CD4-positive, CD25-positive, alpha-beta regulatory T cell (primary cell): ENCODE results near the gene MRPS18A. TPM values are rescaled to one million over a fixed set of nuclear protein-coding genes. Genes with fewer than 3 reads are reported as not detected.

Experiments
- ATAC-seq, 2 donors: fragments of 150-1000 bp; cut with Tn5 transposase; one replicate each; pipeline ENCODE4 v1.10.0; 2021; ENCODE audit warnings: low read depth in 2 of 2, moderate number of reproducible peaks in 2 of 2, moderate library complexity in 1 of 2
- DNase-seq, 3 donors: peaks; one replicate each; pipeline versions ENCODE4 v3.0.0 to v3.0.0-alpha.2; 2012 to 2022; ENCODE audit warnings: mixed read lengths in 1 of 3
- H3K27ac ChIP-seq: one replicate; pipeline ENCODE4 v1.7.0; 2013; ENCODE audit warnings: mild to moderate bottlenecking, low read length; ENCODE audit not compliant: insufficient read depth, poor library complexity, severe bottlenecking
- H3K27me3 ChIP-seq: one replicate; pipeline ENCODE4 v1.7.0; 2013; ENCODE audit warnings: low read length; ENCODE audit not compliant: control insufficient read depth, insufficient read depth
- H3K36me3 ChIP-seq: one replicate; pipeline ENCODE4 v1.7.0; 2013; ENCODE audit warnings: mild to moderate bottlenecking, low read length, moderate library complexity; ENCODE audit not compliant: control insufficient read depth, insufficient read depth
- H3K4me1 ChIP-seq: 2 replicates; pipeline ENCODE4 v1.7.0; 2013; ENCODE audit warnings: mild to moderate bottlenecking, low read length; ENCODE audit not compliant: insufficient read depth, control insufficient read depth, poor library complexity, severe bottlenecking
- H3K4me3 ChIP-seq: one replicate; pipeline ENCODE4 v1.7.0; 2013; ENCODE audit warnings: low read depth, mild to moderate bottlenecking, low read length, moderate library complexity
- H3K9me3 ChIP-seq, 2 experiments: 1 replicate in 1 of 2; 2 replicates in 1 of 2; pipeline ENCODE4 v1.7.0; 2013; ENCODE audit warnings: low read length in 2 of 2, mild to moderate bottlenecking in 1 of 2, moderate library complexity in 1 of 2; ENCODE audit not compliant: control insufficient read depth in 2 of 2
- H3K27ac Mint-ChIP-seq, 3 donors: one replicate each; pipeline ENCODE4 v1.8.0; 2020 to 2022; ENCODE audit warnings: mild to moderate bottlenecking in 3 of 3, mixed read lengths in 3 of 3, moderate library complexity in 2 of 3
- H3K27me3 Mint-ChIP-seq: one replicate; pipeline ENCODE4 v1.8.0; 2022; ENCODE audit warnings: mild to moderate bottlenecking, mixed read lengths
- H3K36me3 Mint-ChIP-seq: one replicate; pipeline ENCODE4 v1.8.0; 2020; ENCODE audit warnings: mixed read lengths
- H3K4me1 Mint-ChIP-seq, 4 donors: one replicate each; pipeline ENCODE4 v1.8.0; 2020 to 2022; ENCODE audit warnings: mixed read lengths in 4 of 4, mild to moderate bottlenecking in 1 of 4
- H3K4me3 Mint-ChIP-seq, 4 donors: one replicate each; pipeline ENCODE4 v1.8.0; 2020 to 2022; ENCODE audit warnings: mild to moderate bottlenecking in 4 of 4, mixed read lengths in 4 of 4, moderate library complexity in 3 of 4
- H3K9me3 Mint-ChIP-seq, 7 donors: one replicate each; pipeline ENCODE4 v1.8.0; 2020 to 2022; ENCODE audit warnings: mixed read lengths in 7 of 7, mild to moderate bottlenecking in 3 of 7, moderate library complexity in 2 of 7
- polyA plus RNA-seq, 4 donors: library from polyadenylated mRNA; unstranded; fragments of 300-500 nt; fragmentation: Illumina TruSeq; gene quantifications; one replicate each; pipeline ENCODE4 v1.2.3, GENCODE V29; 2021
- total RNA-seq: library from RNA; stranded (reverse); gene quantifications from one replicate; pipeline ENCODE4 v1.2.3, GENCODE V29; 2022

MRPS18A gene
- total and polyA plus RNA-seq, 5 donors from 2014 or later, result 24.3 to 73.8 (median 68.6) TPM

- peaks cover 0 to 23% (median 12%) of the 10 kb centered on the region in 4 donors for H3K4me1 Mint-ChIP-seq
- no peak for DNase-seq
- H3K36me3 Mint-ChIP-seq, result no peaks in the 10 kb centered on the region
- H3K36me3 ChIP-seq, result no peaks in the 10 kb centered on the region
- H3K27me3 Mint-ChIP-seq, result peaks cover 12% of the 10 kb centered on the region
- no peak overlapping the region for H3K4me3 ChIP-seq
- ATAC-seq, result no peak
- no peaks in the 10 kb centered on the region for H3K27me3 ChIP-seq
- no peak overlapping the region for H3K27ac Mint-ChIP-seq
- H3K9me3 ChIP-seq, result peaks cover 7 to 12% of the 10 kb centered on the region in 2 experiments
- H3K9me3 Mint-ChIP-seq, result peaks cover 0 to 12% (median 3%) of the 10 kb centered on the region in 7 donors
- no peak overlapping the region for H3K27ac ChIP-seq
- peaks cover 22% of the 10 kb centered on the region for H3K4me1 ChIP-seq
- H3K4me3 Mint-ChIP-seq, result no peak overlapping the region
Observed at GRCh38 chr6:43729537-43729936, 41.9 kb upstream of the MRPS18A start.

GRCh38 chr6:43728586-43728985 is 41.0 kb upstream of the MRPS18A start:
- no peak overlapping the region for H3K27ac ChIP-seq
- Mint-ChIP-seq H3K4me1 (peaks cover 0 to 27% (median 12%) of the 10 kb centered on the region in 4 donors), H3K4me3 (no peak overlapping the region), H3K36me3 (no peaks in the 10 kb centered on the region), H3K9me3 (peaks cover 0 to 12% (median 3%) of the 10 kb centered on the region in 7 donors), H3K27me3 (peaks cover 12% of the 10 kb centered on the region), H3K27ac (no peak overlapping the region)
- DNase-seq (no peak), ATAC-seq (no peak)
- no peaks in the 10 kb centered on the region for H3K36me3 ChIP-seq
- H3K27me3 ChIP-seq, result no peaks in the 10 kb centered on the region
- H3K4me1 ChIP-seq, result peaks cover 17% of the 10 kb centered on the region
- no peak overlapping the region for H3K4me3 ChIP-seq
- H3K9me3 ChIP-seq, result peaks cover 7 to 12% of the 10 kb centered on the region in 2 experiments

DNA sequence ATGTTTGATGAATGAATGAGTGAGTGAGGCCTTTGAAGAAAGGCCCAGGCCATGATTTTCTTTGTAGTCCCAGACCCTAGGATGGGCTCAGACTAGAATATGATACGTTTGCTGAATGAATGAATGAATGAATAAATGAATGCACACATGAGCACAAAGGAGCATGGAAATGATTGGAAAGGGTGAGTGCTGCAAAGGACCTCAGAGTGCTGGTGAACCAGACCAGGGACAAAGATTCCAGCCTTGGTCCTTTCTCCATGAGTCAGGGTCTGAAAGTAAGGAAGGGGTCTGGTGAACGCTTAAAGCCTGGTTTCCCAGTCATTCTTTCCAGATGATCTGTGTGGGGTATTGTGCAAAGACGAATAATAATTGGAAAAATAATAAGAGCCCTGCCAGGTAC is 40.0 kb upstream of the MRPS18A start:
- no peaks in the 10 kb centered on the region for H3K36me3 Mint-ChIP-seq
- Histone ChIP-seq H3K4me3 (no peak overlapping the region), H3K36me3 (no peaks in the 10 kb centered on the region), H3K9me3 (peaks cover 7 to 12% of the 10 kb centered on the region in 2 experiments), H3K27me3 (no peaks in the 10 kb centered on the region), H3K4me1 (peaks cover 17% of the 10 kb centered on the region), H3K27ac (no peak overlapping the region)
- ATAC-seq, result no peak
- no peak overlapping the region for H3K27ac Mint-ChIP-seq
- no peak overlapping the region for H3K4me3 Mint-ChIP-seq
- peaks cover 0 to 28% (median 10%) of the 10 kb centered on the region in 4 donors for H3K4me1 Mint-ChIP-seq
- H3K27me3 Mint-ChIP-seq, result peaks cover 12% of the 10 kb centered on the region
- DNase-seq, result no peak
- peaks cover 0 to 12% (median 3%) of the 10 kb centered on the region in 7 donors for H3K9me3 Mint-ChIP-seq

GRCh38 chr6:43725643-43726580 is 38.3 kb upstream of the MRPS18A start:
- Mint-ChIP-seq H3K9me3 (peaks cover 0 to 9% (median 2%) of the 10 kb centered on the region in 7 donors), H3K27me3 (peaks cover 8% of the 10 kb centered on the region), H3K27ac (peak overlapping the region in 2 of 3 donors; percentile 20 to 59), H3K4me3 (peak overlapping the region in 1 of 4 donors; percentile 21), H3K4me1 (peaks cover 0 to 28% (median 10%) of the 10 kb centered on the region in 4 donors), H3K36me3 (no peaks in the 10 kb centered on the region)
- Histone ChIP-seq H3K27me3 (no peaks in the 10 kb centered on the region), H3K4me3 (no peak overlapping the region), H3K9me3 (peaks cover 3 to 6% of the 10 kb centered on the region in 2 experiments), H3K4me1 (peaks cover 17% of the 10 kb centered on the region), H3K27ac (no peak overlapping the region), H3K36me3 (no peaks in the 10 kb centered on the region)
- DNase-seq (no peak), ATAC-seq (no peak)

DNA sequence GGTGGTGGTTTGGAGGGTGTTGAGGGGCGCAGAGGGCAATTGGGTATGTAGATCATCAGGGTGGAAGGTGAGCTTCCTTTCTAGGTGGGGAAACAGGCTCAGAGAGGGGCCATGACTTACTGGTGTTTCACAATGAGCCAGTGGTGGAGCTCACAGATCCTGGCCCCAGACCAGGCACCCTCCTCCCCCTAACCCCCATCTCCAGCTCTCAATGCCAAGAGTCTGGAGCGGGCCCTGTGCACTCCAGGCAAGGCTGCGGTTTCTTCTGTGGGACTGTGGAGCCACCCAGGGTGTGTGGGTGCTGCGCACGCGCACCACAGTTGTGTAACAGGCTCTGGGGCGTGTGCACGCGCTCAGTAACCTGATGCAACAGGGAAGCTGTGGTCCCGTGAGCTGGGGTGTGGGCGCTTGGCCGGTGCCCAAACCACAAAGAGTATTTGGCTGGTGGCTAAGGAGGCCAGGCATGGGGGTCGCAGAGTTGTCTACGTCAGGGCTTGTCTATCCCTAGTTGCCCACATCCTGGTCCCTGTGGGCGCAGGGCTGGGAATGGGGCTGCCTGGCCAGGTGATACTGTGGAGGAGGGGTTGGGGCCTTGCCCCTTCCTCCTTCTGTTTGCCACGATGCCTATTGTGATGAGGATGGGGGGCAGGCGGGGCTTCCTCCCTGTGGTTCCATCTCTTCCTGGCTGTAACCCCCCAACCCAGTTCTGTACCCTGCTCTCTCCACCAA is 37.5 kb upstream of the MRPS18A start:
- H3K36me3 ChIP-seq, result no peaks in the 10 kb centered on the region
- Mint-ChIP-seq H3K27me3 (peaks cover 8% of the 10 kb centered on the region), H3K36me3 (no peaks in the 10 kb centered on the region), H3K4me3 (peak overlapping the region in 2 of 4 donors; percentile 23 to 65), H3K9me3 (peaks cover 0 to 6% (median 0%) of the 10 kb centered on the region in 7 donors), H3K4me1 (peaks cover 0 to 28% (median 10%) of the 10 kb centered on the region in 4 donors), H3K27ac (peak overlapping the region in 2 of 3 donors; percentile 20 to 88)
- H3K27me3 ChIP-seq, result no peaks in the 10 kb centered on the region
- H3K9me3 ChIP-seq, result peaks cover 0 to 4% of the 10 kb centered on the region in 2 experiments
- no peak overlapping the region for H3K27ac ChIP-seq
- H3K4me1 ChIP-seq, result peaks cover 17% of the 10 kb centered on the region
- H3K4me3 ChIP-seq, result no peak overlapping the region
- ATAC-seq, result peak; percentile 68 to 72
- DNase-seq, result peak; percentile 9 to 80 (median 47)

DNA sequence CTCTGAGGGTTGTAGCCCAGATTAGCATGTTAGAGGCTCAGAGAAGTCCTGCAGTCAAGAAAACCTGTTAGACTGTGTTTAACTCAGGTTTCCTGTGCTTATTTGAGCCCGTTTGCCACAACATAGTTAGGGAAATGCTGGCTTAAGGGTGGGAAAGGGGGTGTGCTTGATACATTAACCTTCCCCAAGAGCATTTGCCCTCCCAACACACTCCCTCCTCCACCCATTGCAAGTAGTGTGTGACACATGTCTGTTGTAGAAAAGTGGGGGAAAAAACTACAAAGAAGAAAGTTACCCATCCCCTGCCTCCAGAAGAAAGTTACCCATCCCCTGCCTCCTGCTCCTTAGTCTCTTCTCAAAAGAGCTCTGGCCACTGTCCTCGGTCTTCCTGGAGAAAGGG is 36.8 kb upstream of the MRPS18A start:
- H3K36me3 Mint-ChIP-seq, result no peaks in the 10 kb centered on the region
- no peak for ATAC-seq
- peak overlapping the region in 2 of 3 donors; percentile 60 to 88 for H3K27ac Mint-ChIP-seq
- H3K4me3 Mint-ChIP-seq, result peak overlapping the region in 1 of 4 donors; percentile 65
- peaks cover 0 to 3% (median 0%) of the 10 kb centered on the region in 7 donors for H3K9me3 Mint-ChIP-seq
- H3K4me1 ChIP-seq, result peaks cover 17% of the 10 kb centered on the region
- H3K9me3 ChIP-seq, result no peaks in the 10 kb centered on the region
- no peaks in the 10 kb centered on the region for H3K36me3 ChIP-seq
- H3K27ac ChIP-seq, result no peak overlapping the region
- H3K27me3 Mint-ChIP-seq, result peaks cover 8% of the 10 kb centered on the region
- H3K4me3 ChIP-seq, result no peak overlapping the region
- no peaks in the 10 kb centered on the region for H3K27me3 ChIP-seq
- DNase-seq, result peak in 1 of 3 donors; percentile 14
- H3K4me1 Mint-ChIP-seq, result peaks cover 0 to 28% (median 10%) of the 10 kb centered on the region in 4 donors

DNA sequence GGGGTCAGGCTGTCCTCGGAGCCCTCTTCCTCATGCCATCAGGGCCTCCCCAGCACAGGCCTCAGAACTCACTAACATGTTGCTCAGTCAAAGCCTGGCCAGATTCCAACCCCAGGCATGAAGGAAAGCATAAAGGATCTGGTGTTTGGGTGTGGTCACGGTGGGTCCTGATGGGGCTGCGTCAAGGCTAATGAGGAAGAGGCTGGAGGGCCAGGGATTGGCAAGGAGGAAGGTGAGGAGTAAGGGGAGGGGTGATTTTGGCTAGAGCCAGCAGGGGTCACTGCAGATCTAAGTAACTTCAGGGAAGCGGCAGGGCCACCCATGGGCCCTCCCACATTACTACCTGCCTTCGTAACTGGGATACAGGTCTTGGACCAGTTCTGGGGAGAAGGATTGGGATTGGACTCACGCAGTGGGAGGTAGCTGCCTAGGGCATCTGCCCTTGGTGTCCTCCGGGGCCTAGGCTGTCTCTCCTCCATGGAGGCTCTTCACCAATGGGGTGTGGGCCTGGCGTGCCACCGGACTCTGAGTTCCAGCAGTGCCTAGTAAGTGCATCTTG is 36.2 kb upstream of the MRPS18A start:
- Histone ChIP-seq H3K4me1 (peaks cover 17% of the 10 kb centered on the region), H3K4me3 (no peak overlapping the region), H3K27ac (no peak overlapping the region), H3K9me3 (no peaks in the 10 kb centered on the region), H3K36me3 (no peaks in the 10 kb centered on the region), H3K27me3 (no peaks in the 10 kb centered on the region)
- H3K27ac Mint-ChIP-seq, result peak overlapping the region in 1 of 3 donors; percentile 88
- no peak overlapping the region for H3K4me3 Mint-ChIP-seq
- DNase-seq (peak; percentile 30 to 77 (median 50)), ATAC-seq (peak; percentile 50 to 65)
- peaks cover 8% of the 10 kb centered on the region for H3K27me3 Mint-ChIP-seq
- no peaks in the 10 kb centered on the region for H3K36me3 Mint-ChIP-seq
- peaks cover 0 to under 1% (median 0%) of the 10 kb centered on the region in 7 donors for H3K9me3 Mint-ChIP-seq
- H3K4me1 Mint-ChIP-seq, result peaks cover 0 to 28% (median 10%) of the 10 kb centered on the region in 4 donors
